ENCODE results near the gene CUX1.

Gene CUX1

DNA sequence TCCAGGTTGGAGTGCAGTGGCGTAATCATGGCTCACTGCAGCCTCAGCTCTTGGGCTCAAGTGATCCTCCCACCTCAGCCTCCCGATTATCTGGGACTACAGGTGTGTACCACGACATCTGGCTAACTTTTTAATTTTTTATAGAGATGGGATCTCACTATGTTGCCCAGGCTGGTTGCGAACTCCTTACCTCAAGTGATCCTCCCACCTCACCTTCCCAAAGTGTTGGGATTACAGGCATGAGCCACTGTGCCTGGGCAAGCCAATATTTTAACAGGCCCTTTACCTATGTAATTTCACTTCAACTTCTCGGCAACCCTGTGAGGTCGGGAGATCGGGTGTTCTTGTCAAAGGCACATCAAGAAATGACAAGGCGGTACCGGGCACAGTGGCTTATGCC, 146.3 kb downstream of the CUX1 start:
- no peak for DNase-seq (ENCODE audit: low read depth, low spot score)
- TF ChIP-seq, protein P1, sequence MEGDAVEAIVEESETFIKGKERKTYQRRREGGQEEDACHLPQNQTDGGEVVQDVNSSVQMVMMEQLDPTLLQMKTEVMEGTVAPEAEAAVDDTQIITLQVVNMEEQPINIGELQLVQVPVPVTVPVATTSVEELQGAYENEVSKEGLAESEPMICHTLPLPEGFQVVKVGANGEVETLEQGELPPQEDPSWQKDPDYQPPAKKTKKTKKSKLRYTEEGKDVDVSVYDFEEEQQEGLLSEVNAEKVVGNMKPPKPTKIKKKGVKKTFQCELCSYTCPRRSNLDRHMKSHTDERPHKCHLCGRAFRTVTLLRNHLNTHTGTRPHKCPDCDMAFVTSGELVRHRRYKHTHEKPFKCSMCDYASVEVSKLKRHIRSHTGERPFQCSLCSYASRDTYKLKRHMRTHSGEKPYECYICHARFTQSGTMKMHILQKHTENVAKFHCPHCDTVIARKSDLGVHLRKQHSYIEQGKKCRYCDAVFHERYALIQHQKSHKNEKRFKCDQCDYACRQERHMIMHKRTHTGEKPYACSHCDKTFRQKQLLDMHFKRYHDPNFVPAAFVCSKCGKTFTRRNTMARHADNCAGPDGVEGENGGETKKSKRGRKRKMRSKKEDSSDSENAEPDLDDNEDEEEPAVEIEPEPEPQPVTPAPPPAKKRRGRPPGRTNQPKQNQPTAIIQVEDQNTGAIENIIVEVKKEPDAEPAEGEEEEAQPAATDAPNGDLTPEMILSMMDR (IDR thresholded peaks at IDR 0.05; ENCODE audit: low read depth, low read length), result no peak
- in situ Hi-C loops (cut with HindIII; ENCODE audit: low sequenced_read_pairs), result no loop called here
- no peak overlapping the region for H3K4me3 ChIP-seq (ENCODE audit: low read depth, low read length)

GRCh38 chr7:101964680-101965452, 147.4 kb downstream of the CUX1 start:
- no peak for DNase-seq (ENCODE audit: low read depth, low spot score)
- H3K4me3 ChIP-seq (ENCODE audit: low read depth, low read length), result no peak overlapping the region
- TF ChIP-seq, protein P1 (IDR thresholded peaks at IDR 0.05; ENCODE audit: low read depth, low read length), result no peak
- in situ Hi-C loops (cut with HindIII; ENCODE audit: low sequenced_read_pairs), result no loop called here

- no peak overlapping the region for H3K4me3 ChIP-seq (ENCODE audit: low read depth, low read length)
- TF ChIP-seq, protein P1 (IDR thresholded peaks at IDR 0.05; ENCODE audit: low read depth, low read length), result no peak
- in situ Hi-C loops (cut with HindIII; ENCODE audit: low sequenced_read_pairs), result no loop called here
- DNase-seq (ENCODE audit: low read depth, low spot score), result no peak
These were observed 151.5 kb downstream of the CUX1 start for GRCh38 chr7:101968720-101969466.

DNA sequence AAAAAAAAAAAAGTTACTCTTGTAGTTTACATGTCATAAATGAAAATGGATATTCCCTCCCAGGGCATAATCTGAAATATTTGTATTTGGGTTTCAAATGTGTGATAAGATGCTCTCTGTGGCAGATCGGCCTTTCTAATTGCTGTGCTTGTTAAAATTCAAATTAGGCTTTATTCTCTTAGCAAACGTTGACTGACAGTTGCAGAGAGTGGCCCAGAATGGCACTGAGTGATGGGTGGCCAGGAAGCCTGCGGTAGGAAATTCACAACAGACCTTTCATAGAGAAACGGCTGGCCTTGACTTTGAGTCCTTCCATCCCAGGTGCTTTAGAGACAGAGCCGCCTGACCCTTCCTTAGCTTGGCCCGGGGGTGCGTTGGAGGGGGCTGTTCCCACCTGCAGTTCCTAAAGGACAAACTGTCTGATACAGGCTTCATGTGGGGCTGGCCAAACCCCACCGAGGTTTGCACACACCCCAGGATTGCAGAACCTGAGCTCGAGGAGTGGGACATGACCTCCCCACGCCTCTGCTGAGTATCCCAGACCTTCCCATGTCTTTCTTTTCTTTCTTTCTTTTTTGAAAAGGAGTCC, 152.7 kb downstream of the CUX1 start:
- in situ Hi-C loops (cut with HindIII; ENCODE audit: low sequenced_read_pairs), result no loop called here
- TF ChIP-seq, protein P1 (IDR thresholded peaks at IDR 0.05; ENCODE audit: low read depth, low read length), result no peak
- DNase-seq (ENCODE audit: low read depth, low spot score), result no peak
- H3K4me3 ChIP-seq (ENCODE audit: low read depth, low read length), result no peak overlapping the region

- H3K4me3 ChIP-seq (ENCODE audit: low read depth, low read length), result no peak overlapping the region
- in situ Hi-C loops (cut with HindIII; ENCODE audit: low sequenced_read_pairs), result no loop called here
- TF ChIP-seq, protein P1 (IDR thresholded peaks at IDR 0.05; ENCODE audit: low read depth, low read length), result no peak
- DNase-seq (ENCODE audit: low read depth, low spot score), result no peak
These were observed 153.4 kb downstream of the CUX1 start for GRCh38 chr7:101970801-101971200.

- no peak overlapping the region for H3K4me3 ChIP-seq (ENCODE audit: low read depth, low read length)
- TF ChIP-seq, protein P1 (IDR thresholded peaks at IDR 0.05; ENCODE audit: low read depth, low read length), result no peak
- in situ Hi-C loops (cut with HindIII; ENCODE audit: low sequenced_read_pairs), result no loop called here
- no peak for DNase-seq (ENCODE audit: low read depth, low spot score)
These were observed 154.0 kb downstream of the CUX1 start for GRCh38 chr7:101971457-101971856.
